ENCODE measurements around the gene KNTC1.
"Not testable (repeated sequence)": the region's sequence is repeated elsewhere in the genome, so short reads cannot be mapped to it uniquely, and the experiment has no call there.

KNTC1 gene

GRCh38 chr12:122508163-122508562, 18.9 kb upstream of the KNTC1 start:
- FAIRE-seq (no peak), DNase-seq (ENCODE audit: low spot score) (no peak)

GRCh38 chr12:122513028-122513427, 14.0 kb upstream of the KNTC1 start:
- FAIRE-seq; DNase-seq (ENCODE audit: low spot score): not testable (repeated sequence)

GRCh38 chr12:122513660-122514059, 13.4 kb upstream of the KNTC1 start:
- FAIRE-seq: no peak

GRCh38 chr12:122515275-122515674, 11.8 kb upstream of the KNTC1 start:
- no peak for FAIRE-seq
- no peak for DNase-seq (ENCODE audit: low spot score)

More at GRCh38 chr12:122513660-122514059, 13.4 kb upstream of the KNTC1 start:
- DNase-seq (ENCODE audit: low spot score): no peak

GRCh38 chr12:122516544-122517361, 10.3 kb upstream of the KNTC1 start:
- no peak for DNase-seq (ENCODE audit: low spot score)
- no peak for FAIRE-seq

GRCh38 chr12:122517877-122518276, 9.2 kb upstream of the KNTC1 start:
- FAIRE-seq (no peak), DNase-seq (ENCODE audit: low spot score) (no peak)

GRCh38 chr12:122518908-122519307, 8.1 kb upstream of the KNTC1 start:
- FAIRE-seq: no peak
- DNase-seq (ENCODE audit: low spot score): no peak

GRCh38 chr12:122519418-122519817, 7.6 kb upstream of the KNTC1 start:
- FAIRE-seq: no peak

GRCh38 chr12:122520676-122521075, 6.4 kb upstream of the KNTC1 start:
- FAIRE-seq: no peak
- DNase-seq (ENCODE audit: low spot score): no peak

More at GRCh38 chr12:122519418-122519817, 7.6 kb upstream of the KNTC1 start:
- no peak for DNase-seq (ENCODE audit: low spot score)

GRCh38 chr12:122523280-122523679, 3.8 kb upstream of the KNTC1 start:
- DNase-seq (ENCODE audit: low spot score) (no peak), FAIRE-seq (no peak)

GRCh38 chr12:122523846-122524718, 3.0 kb upstream of the KNTC1 start:
- FAIRE-seq (no peak), DNase-seq (ENCODE audit: low spot score) (no peak)

GRCh38 chr12:122527478-122527944, 462 bp downstream of the KNTC1 start:
- DNase-seq (ENCODE audit: low spot score) (peak; percentile 23), FAIRE-seq (no peak)

- no peak for FAIRE-seq
- DNase-seq (ENCODE audit: low spot score): no peak
These were observed 1.5 kb downstream of the KNTC1 start for GRCh38 chr12:122528582-122528981.

- FAIRE-seq (no peak), DNase-seq (ENCODE audit: low spot score) (no peak)
These were observed 1.9 kb downstream of the KNTC1 start for GRCh38 chr12:122528992-122529391.

- DNase-seq (ENCODE audit: low spot score) (no peak), FAIRE-seq (no peak)
These were observed 6.8 kb downstream of the KNTC1 start for GRCh38 chr12:122533856-122534255.

- FAIRE-seq: no peak
- no peak for DNase-seq (ENCODE audit: low spot score)
These were observed 10.0 kb downstream of the KNTC1 start for GRCh38 chr12:122537021-122537420.

GRCh38 chr12:122538496-122538895, 11.4 kb downstream of the KNTC1 start:
- FAIRE-seq (no peak), DNase-seq (ENCODE audit: low spot score) (no peak)

GRCh38 chr12:122544537-122544936, 17.5 kb downstream of the KNTC1 start:
- FAIRE-seq (no peak), DNase-seq (ENCODE audit: low spot score) (no peak)

GRCh38 chr12:122545855-122546254, 18.8 kb downstream of the KNTC1 start:
- FAIRE-seq (no peak), DNase-seq (ENCODE audit: low spot score) (no peak)

GRCh38 chr12:122547330-122547729, 20.3 kb downstream of the KNTC1 start:
- DNase-seq (ENCODE audit: low spot score): no peak
- FAIRE-seq: no peak

GRCh38 chr12:122558745-122559641, 31.9 kb downstream of the KNTC1 start:
- DNase-seq (ENCODE audit: low spot score) (no peak), FAIRE-seq (no peak)
